Caco-2 (cell line): Measurements from ENCODE around the gene PLIN5. TPM values are rescaled to one million over a fixed set of nuclear protein-coding genes. Genes with fewer than 3 reads are reported as not detected.
"Not testable (repeated sequence)": the region's sequence is repeated elsewhere in the genome, so short reads cannot be mapped to it uniquely, and the experiment has no call there.

ENCODE experiments used
- BruUV-seq: library from RNA; stranded (reverse); fragments of 400-500 nt; replicated peaks from 2 replicates; lab custom pipeline; 2021; lab: Mats Ljungman, UMichigan
- CTCF ChIA-PET: fragments of 300-600 bp; sonication (Branson Sonifier 250); formaldehyde crosslinking; loops from one replicate; lab custom pipeline; 2022; ENCODE audit warnings: antibody characterized with exemption; lab: Charles Lee
- POLR2A ChIA-PET: fragments of 300-600 bp; sonication (Branson Sonifier 250); formaldehyde crosslinking; loops from one replicate; lab custom pipeline; 2022; ENCODE audit warnings: antibody characterized with exemption; lab: Charles Lee
- DNase-seq, 2 experiments: peaks; one replicate each; pipeline versions ENCODE4 v3.0.0 to v3.0.0-alpha.2; 2020 to 2022
- H3K27me3 ChIP-seq: replicated peaks from 2 replicates; pipeline ENCODE4 v1.6.0; 2011; ENCODE audit warnings: low read length; ENCODE audit not compliant: control insufficient read depth, insufficient read depth
- H3K36me3 ChIP-seq: 2 replicates; pipeline ENCODE4 v1.5.1; 2011; ENCODE audit warnings: low read length; ENCODE audit not compliant: control insufficient read depth, insufficient read depth
- H3K4me1 ChIP-seq: fragments of 250-450 bp; sonication (Bioruptor Pico); 2 replicates; pipeline ENCODE4 v1.5.1; 2020; ENCODE audit warnings: mild to moderate bottlenecking
- H3K4me3 ChIP-seq: 2 replicates; pipeline ENCODE4 v1.5.1; 2011; ENCODE audit warnings: low read depth, mild to moderate bottlenecking, control low read depth, low read length
- H3K9me3 ChIP-seq: fragments of 250-450 bp; sonication (Bioruptor Pico); 2 replicates; pipeline ENCODE4 v1.5.1; 2020; ENCODE audit warnings: mild to moderate bottlenecking, moderate library complexity
- H3K27ac Mint-ChIP-seq: one replicate; pipeline ENCODE4 v1.8.0; 2022; ENCODE audit warnings: mixed read lengths; ENCODE audit not compliant: unreplicated experiment
- H3K27me3 Mint-ChIP-seq: one replicate; pipeline ENCODE4 v1.8.0; 2022; ENCODE audit warnings: mixed read lengths; ENCODE audit not compliant: insufficient read depth, unreplicated experiment
- H3K36me3 Mint-ChIP-seq: one replicate; pipeline ENCODE4 v1.8.0; 2022; ENCODE audit warnings: mild to moderate bottlenecking, mixed read lengths; ENCODE audit not compliant: insufficient read depth, unreplicated experiment
- H3K4me1 Mint-ChIP-seq: one replicate; pipeline ENCODE4 v1.8.0; 2022; ENCODE audit warnings: low read depth, mixed read lengths; ENCODE audit not compliant: unreplicated experiment
- H3K4me3 Mint-ChIP-seq: one replicate; pipeline ENCODE4 v1.8.0; 2022; ENCODE audit warnings: mild to moderate bottlenecking, moderate library complexity, mixed read lengths; ENCODE audit not compliant: unreplicated experiment
- H3K9me3 Mint-ChIP-seq: one replicate; pipeline ENCODE4 v1.8.0; 2022; ENCODE audit warnings: mixed read lengths; ENCODE audit not compliant: unreplicated experiment
- CTCF ChIP-seq, 2 experiments: fragments of 200-600 bp in 1 of 2; IDR thresholded peaks; 1 replicate in 1 of 2; 2 replicates in 1 of 2; pipeline versions ENCODE4 v1.5.1 to v1.8.0; 2011 to 2022; ENCODE audit warnings: antibody characterized with exemption in 1 of 2, control low read depth in 1 of 2, inconsistent platforms in 1 of 2, low read depth in 1 of 2, low read length in 1 of 2, mild to moderate bottlenecking in 1 of 2, moderate library complexity in 1 of 2; ENCODE audit not compliant: insufficient read depth in 1 of 2, severe bottlenecking in 1 of 2, unreplicated experiment in 1 of 2
- intact Hi-C: fragments of 100-400 bp; cut with micrococcal nuclease; formaldehyde crosslinking; loops from one replicate; pipeline ENCODE4 v1.10.0; 2022; ENCODE audit not compliant: unreplicated experiment
- total RNA-seq: library from RNA; stranded (reverse); gene quantifications from 2 replicates; pipeline ENCODE4 v1.2.3, GENCODE V29; 2022

The PLIN5 gene
- total RNA-seq, 1 experiment from 2014 or later, result 0.73 TPM

GRCh38 chr19:4567584-4568071 lies 32.6 kb upstream of the PLIN5 start:
- Histone ChIP-seq H3K27me3 (no peaks in the 10 kb centered on the region), H3K4me3 (no peak overlapping the region), H3K9me3 (no peaks in the 10 kb centered on the region), H3K4me1 (no peaks in the 10 kb centered on the region), H3K36me3 (no peaks in the 10 kb centered on the region)
- H3K9me3 Mint-ChIP-seq, result no peaks in the 10 kb centered on the region
- no peaks in the 10 kb centered on the region for H3K4me1 Mint-ChIP-seq
- H3K27me3 Mint-ChIP-seq, result no peaks in the 10 kb centered on the region
- no peaks in the 10 kb centered on the region for H3K36me3 Mint-ChIP-seq
- POLR2A ChIA-PET, result no interaction called here
- H3K4me3 Mint-ChIP-seq, result no peak overlapping the region
- peak; percentile 80 to 88 for TF ChIP-seq CTCF (IDR thresholded peaks at IDR 0.05; ENCODE audit: insufficient read depth in 1 of 2, low read depth in 1 of 2, low read length in 1 of 2, severe bottlenecking in 1 of 2, unreplicated experiment in 1 of 2)
- intact Hi-C loops, result loop anchor here (5.0 kb wide), 1 partner anchor 235 kb away; no protein-coding TSS in a partner anchor
- CTCF ChIA-PET, result interaction anchor here (0.5 to 1.2 kb wide), 5 partner anchors 19 to 69 kb away, joined by 3 to 7 read pairs (median 5); partner anchors contain the start of gene PLIN5
- peak; percentile 72 to 75 for DNase-seq
- no TSS peak for BruUV-seq
- H3K27ac Mint-ChIP-seq, result no peak overlapping the region

GRCh38 chr19:4566402-4567051 lies 31.5 kb upstream of the PLIN5 start:
- DNase-seq, result no peak
- H3K27me3 ChIP-seq, result no peaks in the 10 kb centered on the region
- CTCF ChIA-PET, result interaction anchor here (0.8 to 1.2 kb wide), 4 partner anchors 27 to 70 kb away, joined by 3 to 7 read pairs (median 6); partner anchors contain the start of gene PLIN5
- no peaks in the 10 kb centered on the region for H3K9me3 ChIP-seq
- Mint-ChIP-seq H3K4me3 (no peak overlapping the region), H3K36me3 (no peaks in the 10 kb centered on the region), H3K9me3 (no peaks in the 10 kb centered on the region), H3K4me1 (no peaks in the 10 kb centered on the region), H3K27me3 (no peaks in the 10 kb centered on the region), H3K27ac (no peak overlapping the region)
- intact Hi-C loops, result loop anchor here (5.0 kb wide), 1 partner anchor 236 kb away; no protein-coding TSS in a partner anchor
- no peaks in the 10 kb centered on the region for H3K4me1 ChIP-seq
- H3K36me3 ChIP-seq, result no peaks in the 10 kb centered on the region
- no peak overlapping the region for H3K4me3 ChIP-seq
- TF ChIP-seq CTCF (IDR thresholded peaks at IDR 0.05; ENCODE audit: insufficient read depth in 1 of 2, low read depth in 1 of 2, low read length in 1 of 2, severe bottlenecking in 1 of 2, unreplicated experiment in 1 of 2), result no peak
- BruUV-seq, result no TSS peak
- POLR2A ChIA-PET, result no interaction called here

- H3K36me3 Mint-ChIP-seq, H3K27ac Mint-ChIP-seq, H3K27me3 Mint-ChIP-seq, POLR2A ChIA-PET, H3K4me1 ChIP-seq, H3K4me3 Mint-ChIP-seq, H3K36me3 ChIP-seq, DNase-seq, H3K4me3 ChIP-seq, H3K9me3 Mint-ChIP-seq, H3K4me1 Mint-ChIP-seq, intact Hi-C loops, H3K9me3 ChIP-seq, BruUV-seq, CTCF ChIA-PET, H3K27me3 ChIP-seq: not testable (repeated sequence)
Observed at GRCh38 chr19:4563562-4563961, 28.5 kb upstream of the PLIN5 start.

GRCh38 chr19:4562085-4562484 lies 27.1 kb upstream of the PLIN5 start:
- DNase-seq, CTCF ChIA-PET, H3K27ac Mint-ChIP-seq, H3K27me3 Mint-ChIP-seq, H3K4me3 Mint-ChIP-seq, intact Hi-C loops, H3K4me1 ChIP-seq, H3K9me3 ChIP-seq, H3K4me3 ChIP-seq, H3K36me3 Mint-ChIP-seq, POLR2A ChIA-PET, H3K36me3 ChIP-seq, BruUV-seq, H3K27me3 ChIP-seq, H3K4me1 Mint-ChIP-seq, H3K9me3 Mint-ChIP-seq: not testable (repeated sequence)
